Measurements from ENCODE around the gene SHISAL1.

SHISAL1 gene

GRCh38 chr22:44351685-44352377, 39.1 kb upstream of the SHISAL1 start:
- TF ChIP-seq CTCF (IDR thresholded peaks at IDR 0.05; ENCODE audit: low read length, missing control alignments): no peak
- no peak overlapping the region for H3K4me3 ChIP-seq (replicated peaks; ENCODE audit: low read depth, low read length)
- DNase-seq (ENCODE audit: low read depth): peak; percentile 92

- no peak for DNase-seq (ENCODE audit: low read depth)
- no peak for TF ChIP-seq CTCF (IDR thresholded peaks at IDR 0.05; ENCODE audit: low read length, missing control alignments)
- H3K4me3 ChIP-seq (replicated peaks; ENCODE audit: low read depth, low read length): no peak overlapping the region
These were observed 38.3 kb upstream of the SHISAL1 start for GRCh38 chr22:44351037-44351436.

GRCh38 chr22:44349594-44349993, 36.8 kb upstream of the SHISAL1 start:
- no peak for TF ChIP-seq CTCF (IDR thresholded peaks at IDR 0.05; ENCODE audit: low read length, missing control alignments)
- no peak overlapping the region for H3K4me3 ChIP-seq (replicated peaks; ENCODE audit: low read depth, low read length)
- DNase-seq (ENCODE audit: low read depth): no peak

GRCh38 chr22:44348971-44349560, 36.3 kb upstream of the SHISAL1 start:
- no peak for TF ChIP-seq CTCF (IDR thresholded peaks at IDR 0.05; ENCODE audit: low read length, missing control alignments)
- no peak overlapping the region for H3K4me3 ChIP-seq (replicated peaks; ENCODE audit: low read depth, low read length)
- DNase-seq (ENCODE audit: low read depth): peak; percentile 28

GRCh38 chr22:44347549-44347948, 34.8 kb upstream of the SHISAL1 start:
- TF ChIP-seq CTCF (IDR thresholded peaks at IDR 0.05; ENCODE audit: low read length, missing control alignments): no peak
- no peak overlapping the region for H3K4me3 ChIP-seq (replicated peaks; ENCODE audit: low read depth, low read length)
- no peak for DNase-seq (ENCODE audit: low read depth)

- no peak for TF ChIP-seq CTCF (IDR thresholded peaks at IDR 0.05; ENCODE audit: low read length, missing control alignments)
- no peak for DNase-seq (ENCODE audit: low read depth)
- no peak overlapping the region for H3K4me3 ChIP-seq (replicated peaks; ENCODE audit: low read depth, low read length)
These were observed 34.3 kb upstream of the SHISAL1 start for GRCh38 chr22:44347080-44347479.

- no peak for TF ChIP-seq CTCF (IDR thresholded peaks at IDR 0.05; ENCODE audit: low read length, missing control alignments)
- no peak for DNase-seq (ENCODE audit: low read depth)
- no peak overlapping the region for H3K4me3 ChIP-seq (replicated peaks; ENCODE audit: low read depth, low read length)
These were observed 33.1 kb upstream of the SHISAL1 start for GRCh38 chr22:44345872-44346271.

Data from fibroblast of pulmonary artery (primary cell).